ENCODE data around the gene METTL24. TPM values are rescaled to one million over a fixed set of nuclear protein-coding genes. Genes with fewer than 3 reads are reported as not detected.
A peak's percentile ranks its signal among the peaks of the same experiment; 100 is the strongest.

Gene METTL24
- total and polyA plus RNA-seq, 2 of the 8 experiments (the other 6 are each of a cell fraction or from before 2014, with no cell fraction given) = 0.30 to 0.39 TPM

DNA sequence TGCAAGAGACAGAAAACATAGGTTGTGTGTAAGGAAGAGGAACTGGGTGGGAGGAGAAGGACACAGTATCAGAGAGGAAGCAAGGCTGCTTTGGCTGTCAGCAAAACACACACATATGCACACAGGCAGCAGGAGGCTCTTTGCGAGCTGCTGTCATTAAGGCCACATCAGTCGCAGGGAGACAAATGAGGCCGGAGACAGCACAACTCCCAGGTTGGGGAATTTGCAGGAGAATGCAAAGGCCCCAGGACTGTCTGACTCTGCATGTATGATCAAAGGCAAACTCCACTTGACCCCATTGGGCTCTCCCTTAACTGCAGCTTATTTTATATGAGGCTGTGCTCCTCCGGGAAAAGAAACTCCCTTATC lies 35.3 kb downstream of the METTL24 start:
- Histone ChIP-seq H3K9me3 (ENCODE audit: insufficient read depth in 2 of 2, low read depth in 1 of 2, low read length in 1 of 2) (no peaks in the 10 kb centered on the region), H3K14ac (ENCODE audit: insufficient read length) (no peak overlapping the region), H4K20me1 (replicated peaks in 1 of 2; ENCODE audit: control insufficient read depth in 1 of 2, insufficient read depth in 2 of 2, low read length in 2 of 2) (no peaks in the 10 kb centered on the region), H2BK12ac (ENCODE audit: low read depth, low read length) (no peak overlapping the region), H3K56ac (replicated peaks; ENCODE audit: insufficient read length, low read depth, low read length) (no peak overlapping the region), H2BK120ac (replicated peaks; ENCODE audit: low read depth, low read length) (no peak overlapping the region), H3K79me2 (ENCODE audit: control insufficient read depth in 1 of 2, insufficient read depth in 2 of 2, low read length in 2 of 2) (no peaks in the 10 kb centered on the region), H3K4me1 (replicated peaks in 1 of 4; ENCODE audit: control insufficient read depth in 3 of 4, insufficient read depth in 4 of 4, low read length in 3 of 4) (peaks cover 3 to 6% (median 4%) of the 10 kb centered on the region in 4 experiments; a peak in 5 of 7 replicates), H2BK5ac (ENCODE audit: low read depth, low read length) (no peak overlapping the region), H4K91ac (replicated peaks; ENCODE audit: insufficient read length, low read length) (no peak overlapping the region), H2BK15ac (ENCODE audit: low read length) (no peak overlapping the region), H3K9ac (replicated peaks in 1 of 4; ENCODE audit: extremely low read depth in 1 of 4, low read depth in 3 of 4, low read length in 3 of 4) (no peak overlapping the region), H3K79me1 (ENCODE audit: low read depth, low read length) (no peaks in the 10 kb centered on the region), H2AK5ac (ENCODE audit: low read depth, low read length) (no peak overlapping the region), H4K5ac (ENCODE audit: insufficient read length, low read depth, low read length) (no peak overlapping the region), H3K36me3 (ENCODE audit: control insufficient read depth in 2 of 4, insufficient read depth in 4 of 4, low read length in 3 of 4) (no peaks in the 10 kb centered on the region), H3K27me3 (replicated peaks in 1 of 4; ENCODE audit: control insufficient read depth in 3 of 4, extremely low read depth in 1 of 4, insufficient read depth in 3 of 4, low read length in 3 of 4) (no peaks in the 10 kb centered on the region), H3K23me2 (ENCODE audit: low read depth, low read length) (no peaks in the 10 kb centered on the region), H3K27ac (ENCODE audit: low read depth, low read length) (no peak overlapping the region), H3K4ac (replicated peaks; ENCODE audit: insufficient read length, low read depth, low read length) (no peak overlapping the region), H2BK20ac (ENCODE audit: low read length) (no peak overlapping the region), H4K8ac (ENCODE audit: extremely low read depth, insufficient read depth, low read length) (no peak overlapping the region), H3K4me3 (ENCODE audit: extremely low read depth in 1 of 4, insufficient read depth in 2 of 4, low read depth in 3 of 4, low read length in 4 of 4) (no peak overlapping the region), H3K18ac (ENCODE audit: extremely low read depth, low read length) (no peak overlapping the region), H2AFZ (ENCODE audit: low read length) (no peak overlapping the region), H3K23ac (ENCODE audit: insufficient read length) (no peak overlapping the region), H3K4me2 (ENCODE audit: insufficient read depth in 1 of 2, low read depth in 2 of 2, low read length in 2 of 2) (peak overlapping the region in 1 of 2 experiments; percentile 26; a peak in 1 of 4 replicates)
- POLR2A ChIA-PET (ENCODE audit: partially characterized antibody) = interaction anchor here (0.8 kb wide), 1 partner anchor 26 kb away, joined by 4 read pairs; no protein-coding TSS in a partner anchor
- DNase-seq (ENCODE audit: low read depth in 1 of 2, low spot score in 2 of 2) (no peak), FAIRE-seq (no peak)
- CTCF ChIA-PET (ENCODE audit: partially characterized antibody) = interaction anchor here (0.7 to 1.2 kb wide), 2 partner anchors 243 to 270 kb away, joined by 3 read pairs; no protein-coding TSS in a partner anchor
- WGBS, 2 experiments (ENCODE audit: extremely low coverage in 1 of 2, insufficient coverage in 1 of 2, insufficient read length in 1 of 2, insufficient replicate concordance in 2 of 2, low coverage in 1 of 2, low lambda C conversion rate in 2 of 2, missing lambda C conversion rate in 1 of 2) = 64% methylated on average over 4 of the region's 4 CpGs; no CpG with 5 or more reads in 1 of the 2 experiments
- TF ChIP-seq ATF3 (IDR thresholded peaks at IDR 0.05; ENCODE audit: insufficient read depth, low read depth, low read length) (no peak), RXRA (IDR thresholded peaks at IDR 0.05; ENCODE audit: insufficient read depth, low read depth, low read length) (no peak), NRF1 (IDR thresholded peaks at IDR 0.05; ENCODE audit: low read depth, low read length) (no peak), SUZ12 (IDR thresholded peaks at IDR 0.05; ENCODE audit: low read length) (no peak), TAF7 (optimal IDR thresholded peaks at IDR 0.05; ENCODE audit: borderline replicate concordance, low read depth, low read length) (no peak), RAD21 (IDR thresholded peaks at IDR 0.05 in 1 of 2, conservative IDR thresholded peaks at IDR 0.05 in 1 of 2; ENCODE audit: low read depth in 2 of 2, low read length in 2 of 2) (no peak)
